ENCODE measurements around the gene NCK2. TPM values are rescaled to one million over a fixed set of nuclear protein-coding genes. Genes with fewer than 3 reads are reported as not detected.
A peak's percentile ranks its signal among the peaks of the same experiment; 100 is the strongest.

NCK2 gene
- total and polyA plus RNA-seq, 10 of the 15 experiments (the other 5 are each of a cell fraction or from before 2014, with no cell fraction given), result 1.2 to 30.9 (median 14.1) TPM

DNA sequence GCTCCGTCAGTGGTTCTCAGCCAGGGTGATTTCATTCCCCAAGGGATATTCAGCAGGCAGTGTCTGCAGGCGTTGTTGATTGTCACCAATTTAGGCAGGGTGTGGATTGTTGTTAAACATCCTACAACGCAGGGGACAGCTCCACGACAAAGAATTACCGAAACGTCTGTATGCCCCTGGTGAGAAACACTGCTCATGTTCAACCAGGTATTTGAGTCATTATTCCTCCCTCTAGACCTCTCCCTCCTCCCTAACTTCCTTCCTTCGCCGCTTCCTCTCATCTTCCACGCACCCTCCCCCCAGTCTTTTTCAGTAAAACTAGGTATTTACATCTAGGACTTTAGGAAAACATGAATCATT lies 50.8 kb downstream of the NCK2 start:
- TF ChIP-seq IKZF1 (conservative IDR thresholded peaks at IDR 0.05) (peak; percentile 47; the same call in 1 of the 2 replicates), ATF7 (IDR thresholded peaks at IDR 0.05; ENCODE audit: low read depth) (peak; percentile 25; the same call in 1 of the 2 replicates), ETV6 (conservative IDR thresholded peaks at IDR 0.05 in 1 of 2, IDR thresholded peaks at IDR 0.05 in 1 of 2; ENCODE audit: borderline replicate concordance in 1 of 2, low read depth in 1 of 2) (peak in 1 of 2 experiments; percentile 34; a peak in 1 of 4 replicates), IKZF2 (IDR thresholded peaks at IDR 0.05) (peak; percentile 39; a peak in 2 of 4 replicates), YBX1 (IDR thresholded peaks at IDR 0.05) (no peak), MEF2B (IDR thresholded peaks at IDR 0.05; ENCODE audit: partially characterized antibody, poor library complexity, severe bottlenecking) (peak; percentile 71), BCL11A (IDR thresholded peaks at IDR 0.05; ENCODE audit: low read depth, low read length) (no peak), EGR1 (IDR thresholded peaks at IDR 0.05; ENCODE audit: borderline replicate concordance in 1 of 2, low read depth in 2 of 2, low read length in 2 of 2) (no peak), GATAD2B (conservative IDR thresholded peaks at IDR 0.05; ENCODE audit: low read depth) (peak; percentile 46; the same call in 1 of the 2 replicates), BRCA1 (IDR thresholded peaks at IDR 0.05; ENCODE audit: low read depth, low read length) (no peak)
- in situ Hi-C loops (cut with MboI), result no loop called here
- ATAC-seq, result peak; percentile 15
- RAD21 ChIA-PET (ENCODE audit: unreplicated experiment), result interaction anchor here (3.6 to 4.6 kb wide), 2 partner anchors 42 to 48 kb away, joined by 37 to 40 read pairs; no protein-coding TSS in a partner anchor
- no peaks in the 10 kb centered on the region for H4K20me1 ChIP-seq (ENCODE audit: control insufficient read depth, insufficient read depth)
- no peaks in the 10 kb centered on the region for H3K9me3 ChIP-seq (replicated peaks; ENCODE audit: control insufficient read depth, insufficient read depth, low read length)
- H3K36me3 ChIP-seq (ENCODE audit: control insufficient read depth in 2 of 2, insufficient read depth in 2 of 2, low read length in 1 of 2), result no peaks in the 10 kb centered on the region; a peak in 1 of 4 replicates
- no peak for DNase-seq (ENCODE audit: low read depth, low spot score)
- peak overlapping the region; percentile 96 for H3K27ac ChIP-seq (ENCODE audit: control insufficient read depth, insufficient read depth)
- POLR2A ChIA-PET, result interaction anchor here (5.9 kb wide), 1 partner anchor 15 kb away, joined by 27 read pairs; no protein-coding TSS in a partner anchor
- H3K4me3 ChIP-seq, result peak overlapping the region; percentile 12
- CTCF ChIA-PET, result interaction anchor here (0.6 to 1.3 kb wide), 3 partner anchors 27 to 50 kb away, joined by 3 to 4 read pairs (median 3); no protein-coding TSS in a partner anchor
- H2AFZ ChIP-seq (ENCODE audit: control insufficient read depth, low read depth, low read length), result no peak overlapping the region; the same call in 1 of the 2 replicates
- intact Hi-C loops (cut with micrococcal nuclease; ENCODE audit: unreplicated experiment), result loop anchor here (5.0 kb wide), 1 partner anchor 77 kb away; no protein-coding TSS in a partner anchor
- peaks cover 93% of the 10 kb centered on the region for H3K79me2 ChIP-seq (ENCODE audit: control insufficient read depth, insufficient read depth, low read length)
- SMC1A ChIA-PET (ENCODE audit: uncharacterized antibody, unreplicated experiment), result interaction anchor here (0.8 to 9.9 kb wide), 12 partner anchors 9 to 61 kb away, joined by 3 to 93 read pairs (median 4); no protein-coding TSS in a partner anchor
- WGBS (ENCODE audit: insufficient coverage, insufficient replicate concordance, low lambda C conversion rate, missing lambda C conversion rate), result 2% methylated on average over 9 of the region's 9 CpGs
- peak overlapping the region; percentile 82 for H3K4me2 ChIP-seq (ENCODE audit: control insufficient read depth, insufficient read depth)
- H3K9ac ChIP-seq (ENCODE audit: control insufficient read depth, insufficient read depth, low read length), result peak overlapping the region; percentile 31; the same call in 1 of the 2 replicates
- no TSS peak for BruUV-seq (replicated peaks)
- no peak for FAIRE-seq
- no peaks in the 10 kb centered on the region for H3K27me3 ChIP-seq (replicated peaks in 1 of 2; ENCODE audit: control insufficient read depth in 2 of 2, insufficient read depth in 2 of 2, low read length in 1 of 2)
- H3K4me1 ChIP-seq (ENCODE audit: control insufficient read depth, insufficient read depth, low read length), result peaks cover 56% of the 10 kb centered on the region

Data from GM12878 (cell line).